ENCODE results near the gene PCMTD2. TPM values are rescaled to one million over a fixed set of nuclear protein-coding genes. Genes with fewer than 3 reads are reported as not detected.

PCMTD2 gene
- total RNA-seq, 1 donor from 2014 or later: 104 TPM

DNA sequence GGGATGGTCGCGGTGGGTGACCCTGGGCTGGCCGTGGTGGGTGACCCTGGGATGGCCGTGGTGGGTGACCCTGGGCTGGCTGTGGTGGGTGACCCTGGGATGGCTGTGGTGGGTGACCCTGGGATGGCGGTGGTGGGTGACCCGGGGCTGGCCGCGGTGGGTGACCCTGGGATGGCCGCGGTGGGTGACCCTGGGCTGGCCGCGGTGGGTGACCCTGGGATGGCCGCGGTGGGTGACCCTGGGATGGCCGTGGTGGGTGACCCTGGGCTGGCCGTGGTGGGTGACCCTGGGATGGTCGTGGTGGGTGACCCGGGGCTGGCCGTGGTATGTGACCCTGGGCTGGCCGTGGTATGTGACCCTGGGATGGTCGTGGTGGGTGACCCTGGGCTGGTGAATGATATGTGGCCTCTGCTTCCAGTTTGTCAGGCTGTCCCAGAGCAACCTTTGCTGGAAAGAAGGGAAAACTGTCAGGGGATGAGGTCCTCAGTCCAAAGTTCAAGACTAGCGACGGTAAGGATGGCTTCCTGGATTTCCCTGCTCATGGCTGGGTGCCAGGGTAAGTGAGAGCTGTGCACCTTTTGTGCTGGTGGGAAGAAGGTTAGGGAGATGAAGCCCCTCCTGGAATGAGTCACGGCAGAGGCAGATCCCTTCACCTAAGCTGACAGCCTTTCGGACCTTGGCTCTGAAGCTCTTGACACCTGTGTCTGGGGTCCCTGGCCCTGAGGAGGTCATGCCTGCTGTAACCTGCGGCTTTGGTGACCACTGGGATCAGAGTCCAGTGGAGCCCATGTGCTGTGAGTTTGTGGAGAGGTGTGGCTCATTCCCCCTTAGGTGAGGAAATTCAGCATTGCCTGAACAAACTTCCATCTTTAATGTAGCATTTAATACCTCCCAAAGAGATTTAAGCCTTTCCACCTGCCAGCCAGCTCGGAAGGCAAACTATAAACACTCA lies 19.1 kb upstream of the PCMTD2 start:
- Mint-ChIP-seq H3K4me1 (ENCODE audit: unreplicated experiment) (no peaks in the 10 kb centered on the region), H3K27me3 (ENCODE audit: unreplicated experiment) (peaks cover 2% of the 10 kb centered on the region), H3K4me3 (ENCODE audit: unreplicated experiment) (no peak overlapping the region), H3K27ac (ENCODE audit: unreplicated experiment) (no peak overlapping the region), H3K9me3 (ENCODE audit: unreplicated experiment) (no peaks in the 10 kb centered on the region), H3K36me3 (ENCODE audit: low read depth, unreplicated experiment) (no peaks in the 10 kb centered on the region)
- DNase-seq (ENCODE audit: low spot score): no peak
- TF ChIP-seq, protein P1, sequence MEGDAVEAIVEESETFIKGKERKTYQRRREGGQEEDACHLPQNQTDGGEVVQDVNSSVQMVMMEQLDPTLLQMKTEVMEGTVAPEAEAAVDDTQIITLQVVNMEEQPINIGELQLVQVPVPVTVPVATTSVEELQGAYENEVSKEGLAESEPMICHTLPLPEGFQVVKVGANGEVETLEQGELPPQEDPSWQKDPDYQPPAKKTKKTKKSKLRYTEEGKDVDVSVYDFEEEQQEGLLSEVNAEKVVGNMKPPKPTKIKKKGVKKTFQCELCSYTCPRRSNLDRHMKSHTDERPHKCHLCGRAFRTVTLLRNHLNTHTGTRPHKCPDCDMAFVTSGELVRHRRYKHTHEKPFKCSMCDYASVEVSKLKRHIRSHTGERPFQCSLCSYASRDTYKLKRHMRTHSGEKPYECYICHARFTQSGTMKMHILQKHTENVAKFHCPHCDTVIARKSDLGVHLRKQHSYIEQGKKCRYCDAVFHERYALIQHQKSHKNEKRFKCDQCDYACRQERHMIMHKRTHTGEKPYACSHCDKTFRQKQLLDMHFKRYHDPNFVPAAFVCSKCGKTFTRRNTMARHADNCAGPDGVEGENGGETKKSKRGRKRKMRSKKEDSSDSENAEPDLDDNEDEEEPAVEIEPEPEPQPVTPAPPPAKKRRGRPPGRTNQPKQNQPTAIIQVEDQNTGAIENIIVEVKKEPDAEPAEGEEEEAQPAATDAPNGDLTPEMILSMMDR (IDR thresholded peaks at IDR 0.05; ENCODE audit: unreplicated experiment): no peak

DNA sequence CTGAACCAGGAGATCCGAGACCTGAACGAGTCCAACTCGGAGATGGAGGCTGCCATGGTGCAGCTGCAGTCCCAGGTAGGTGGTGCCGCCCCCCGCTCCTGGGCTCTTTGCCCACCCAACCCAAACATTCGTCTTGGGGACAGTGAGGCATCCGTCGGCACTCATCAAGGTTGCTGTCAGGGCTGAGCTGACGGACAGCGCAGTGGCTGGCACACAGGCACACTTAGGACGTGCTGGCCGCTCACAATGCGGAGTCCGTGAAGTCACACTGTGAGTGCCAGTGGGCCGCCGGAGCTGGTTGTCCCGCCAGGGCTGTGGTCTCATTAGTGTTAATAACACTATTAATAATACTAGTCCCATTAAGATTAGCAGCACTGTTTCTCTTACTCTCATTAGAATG lies 18.2 kb upstream of the PCMTD2 start:
- H3K36me3 Mint-ChIP-seq (ENCODE audit: low read depth, unreplicated experiment): no peaks in the 10 kb centered on the region
- H3K27me3 Mint-ChIP-seq (ENCODE audit: unreplicated experiment): peaks cover 2% of the 10 kb centered on the region
- TF ChIP-seq, protein P1 (IDR thresholded peaks at IDR 0.05; ENCODE audit: unreplicated experiment): no peak
- H3K4me1 Mint-ChIP-seq (ENCODE audit: unreplicated experiment): no peaks in the 10 kb centered on the region
- no peak overlapping the region for H3K4me3 Mint-ChIP-seq (ENCODE audit: unreplicated experiment)
- no peak overlapping the region for H3K27ac Mint-ChIP-seq (ENCODE audit: unreplicated experiment)
- DNase-seq (ENCODE audit: low spot score): no peak
- no peaks in the 10 kb centered on the region for H3K9me3 Mint-ChIP-seq (ENCODE audit: unreplicated experiment)

DNA sequence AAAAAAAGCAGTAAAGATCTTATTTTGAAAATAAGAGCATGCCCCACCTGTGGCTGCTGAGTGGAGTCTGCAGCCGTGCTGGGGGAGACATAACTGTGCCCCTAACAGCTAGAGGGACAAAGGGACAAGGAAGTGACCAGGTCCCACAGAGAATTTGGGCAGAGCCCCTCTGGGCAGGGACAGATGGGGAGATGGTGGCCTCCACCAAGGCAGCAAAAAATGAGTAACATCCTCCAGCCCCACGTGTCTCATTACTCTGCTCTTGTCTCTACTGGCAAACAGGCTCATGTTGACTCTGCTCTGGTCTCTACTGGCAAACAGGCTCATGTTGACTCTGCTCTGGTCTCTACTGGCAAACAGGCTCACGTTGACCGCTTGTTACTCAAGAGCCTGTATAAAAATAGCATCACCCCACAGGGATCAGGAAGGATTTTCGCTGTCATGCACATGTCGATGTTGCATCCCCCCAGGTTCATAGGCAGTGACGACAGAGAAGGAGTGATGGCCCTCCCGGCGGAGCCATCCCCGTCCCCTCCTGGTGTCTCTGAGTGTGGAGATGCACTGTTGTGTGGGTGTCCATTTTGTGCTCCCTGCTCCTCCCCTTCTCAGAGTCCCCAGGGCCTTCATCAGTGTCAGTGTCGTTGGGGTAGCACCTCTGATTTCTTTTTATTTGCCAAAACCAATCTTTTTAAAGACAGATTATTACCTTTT lies 17.3 kb upstream of the PCMTD2 start:
- Mint-ChIP-seq H3K27me3 (ENCODE audit: unreplicated experiment) (no peaks in the 10 kb centered on the region), H3K4me3 (ENCODE audit: unreplicated experiment) (no peak overlapping the region), H3K36me3 (ENCODE audit: low read depth, unreplicated experiment) (no peaks in the 10 kb centered on the region), H3K4me1 (ENCODE audit: unreplicated experiment) (no peaks in the 10 kb centered on the region), H3K27ac (ENCODE audit: unreplicated experiment) (no peak overlapping the region), H3K9me3 (ENCODE audit: unreplicated experiment) (no peaks in the 10 kb centered on the region)
- DNase-seq (ENCODE audit: low spot score): no peak
- TF ChIP-seq, protein P1 (IDR thresholded peaks at IDR 0.05; ENCODE audit: unreplicated experiment): no peak

DNA sequence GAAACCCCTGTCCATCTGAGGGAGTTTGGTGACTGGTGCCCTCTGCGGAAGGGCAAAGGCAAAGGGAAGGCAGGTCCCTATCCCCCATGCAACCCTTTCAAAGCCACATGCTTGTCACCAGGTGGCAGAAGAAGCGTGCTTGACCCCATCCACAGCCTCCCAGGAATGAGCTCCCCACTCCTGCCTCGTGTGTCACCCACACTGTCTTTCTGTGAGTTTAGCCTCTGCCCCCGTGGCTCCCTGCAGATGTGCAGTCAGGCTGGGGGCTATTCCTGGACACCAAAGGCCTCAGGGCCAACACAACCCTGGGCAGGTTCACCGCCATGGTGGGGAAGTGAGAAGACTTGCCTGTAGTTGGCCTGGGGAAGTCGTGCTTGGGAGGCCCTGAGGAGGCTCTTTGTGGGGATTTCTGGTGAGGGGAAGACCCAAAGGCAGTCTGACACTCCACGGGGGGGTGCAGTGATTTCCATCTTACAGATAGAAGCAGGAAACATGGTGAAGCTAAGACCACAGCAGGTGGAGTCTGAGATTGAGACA lies 16.6 kb upstream of the PCMTD2 start:
- no peaks in the 10 kb centered on the region for H3K36me3 Mint-ChIP-seq (ENCODE audit: low read depth, unreplicated experiment)
- no peaks in the 10 kb centered on the region for H3K27me3 Mint-ChIP-seq (ENCODE audit: unreplicated experiment)
- TF ChIP-seq, protein P1 (IDR thresholded peaks at IDR 0.05; ENCODE audit: unreplicated experiment): no peak
- no peak overlapping the region for H3K27ac Mint-ChIP-seq (ENCODE audit: unreplicated experiment)
- H3K4me3 Mint-ChIP-seq (ENCODE audit: unreplicated experiment): no peak overlapping the region
- DNase-seq (ENCODE audit: low spot score): no peak
- no peaks in the 10 kb centered on the region for H3K4me1 Mint-ChIP-seq (ENCODE audit: unreplicated experiment)
- H3K9me3 Mint-ChIP-seq (ENCODE audit: unreplicated experiment): no peaks in the 10 kb centered on the region
